Measurements from ENCODE around the gene UHRF1.
"Not testable (repeated sequence)": the region's sequence is repeated elsewhere in the genome, so short reads cannot be mapped to it uniquely, and the experiment has no call there.

Gene UHRF1

DNA sequence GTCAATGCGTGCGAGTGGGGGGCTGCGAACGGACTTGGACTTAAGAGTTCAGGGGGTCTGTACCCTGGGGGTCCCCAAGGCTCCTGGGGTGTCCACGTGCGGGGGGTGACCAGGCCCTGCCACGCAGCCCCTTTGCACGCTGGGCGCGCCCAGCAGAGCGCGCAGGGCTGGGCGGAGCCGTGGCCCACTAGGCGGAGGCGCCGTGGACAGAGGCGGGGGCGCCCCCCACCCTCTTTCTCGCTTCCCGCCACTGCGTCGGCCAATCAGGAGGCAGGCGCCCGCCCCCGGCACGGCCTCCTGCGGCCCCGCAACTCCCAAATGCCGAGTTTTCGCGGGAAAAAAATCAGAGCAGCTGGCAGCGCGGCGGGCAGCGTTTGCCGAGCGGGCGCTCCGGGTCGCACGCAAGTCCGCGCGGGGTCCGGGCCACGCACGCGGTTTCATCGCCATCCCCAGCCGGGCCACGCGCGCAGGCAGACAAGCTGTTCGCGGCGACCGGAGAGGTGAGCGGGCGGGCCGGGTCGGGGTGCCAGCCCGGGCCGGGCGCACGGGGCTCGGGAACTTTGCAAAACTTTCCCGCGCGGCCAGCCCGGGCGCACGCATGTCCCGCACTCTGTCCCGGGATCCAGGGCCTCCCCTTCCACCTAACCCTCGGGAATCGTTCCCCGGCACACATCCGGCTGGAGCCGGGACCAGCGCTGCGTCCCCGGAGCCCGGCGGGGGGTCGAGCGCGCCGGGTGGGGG lies at the start of gene UHRF1:
TSS of gene UHRF1 (plus strand) at position 346 of the 741 bp plus-strand sequence. CDS start 1,385 bp downstream, outside the sequence.
- FAIRE-seq: no peak

DNA sequence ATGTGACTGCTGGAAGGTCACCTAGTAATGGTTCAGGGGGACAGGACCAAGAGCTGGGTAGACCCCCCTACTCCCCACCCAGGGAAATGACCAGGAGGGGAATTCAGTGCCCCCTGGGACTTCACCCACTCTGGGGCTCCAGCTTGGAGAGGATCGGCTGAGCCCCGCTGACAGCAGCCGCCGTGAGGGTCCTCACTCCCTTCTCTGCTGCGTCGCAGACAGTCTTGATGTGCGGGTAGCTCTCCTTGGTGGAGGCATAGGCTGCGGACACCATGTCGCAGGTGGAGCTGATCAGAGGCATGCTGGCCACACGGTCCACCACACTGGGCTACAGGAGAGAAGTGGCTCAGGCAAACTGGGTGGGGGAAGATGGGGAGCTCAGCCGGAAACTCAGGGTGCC lies 49.6 kb upstream of the UHRF1 start:
- no peak for FAIRE-seq

- no peak for FAIRE-seq
Observed at GRCh38 chr19:4861147-4861546, 48.2 kb upstream of the UHRF1 start.

GRCh38 chr19:4866595-4867424 lies 42.5 kb upstream of the UHRF1 start:
- FAIRE-seq: no peak

DNA sequence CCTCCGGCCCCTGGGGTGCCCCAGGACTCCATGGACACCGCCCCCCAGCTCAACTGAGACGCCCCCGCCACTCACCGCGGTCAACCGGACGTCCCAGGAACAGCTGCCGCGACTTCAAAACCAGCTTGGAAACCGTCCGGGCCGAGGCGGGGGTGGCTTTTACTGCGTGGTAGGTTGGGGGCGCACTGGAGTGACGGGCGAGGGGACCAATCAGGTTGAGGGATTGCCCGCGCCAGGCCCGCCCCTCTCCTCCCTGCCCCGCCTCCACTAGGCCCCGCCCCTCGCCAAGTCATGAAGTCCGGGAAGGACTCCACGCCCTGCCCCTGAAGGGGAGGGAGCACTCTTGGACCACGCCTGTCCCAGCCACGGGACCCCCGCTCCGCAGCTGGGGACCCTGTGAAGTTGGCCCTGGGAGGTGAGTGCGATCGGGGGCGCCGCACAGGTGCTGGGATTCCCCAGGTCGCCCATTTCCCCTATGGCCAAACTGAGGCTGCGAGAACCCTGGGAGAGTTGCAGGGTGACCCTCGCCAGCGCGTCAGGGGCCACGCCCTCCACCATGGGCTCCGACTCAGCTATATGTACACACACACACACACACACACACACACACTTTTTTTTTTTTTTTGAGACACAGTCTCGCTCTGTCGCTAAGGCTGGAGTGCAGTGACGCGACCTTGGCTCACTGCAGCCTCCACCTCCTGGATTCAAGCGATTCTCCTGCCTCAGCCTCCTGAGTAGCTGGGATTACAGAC lies 41.6 kb upstream of the UHRF1 start, which contains the start of gene PLIN3:
TSS of gene PLIN3 (minus strand) at position 134 of the 752 bp plus-strand sequence. CDS start 6,273 bp downstream, outside the sequence.
- FAIRE-seq: peak; percentile 89

GRCh38 chr19:4868286-4868834 lies 40.9 kb upstream of the UHRF1 start:
- FAIRE-seq: no peak

DNA sequence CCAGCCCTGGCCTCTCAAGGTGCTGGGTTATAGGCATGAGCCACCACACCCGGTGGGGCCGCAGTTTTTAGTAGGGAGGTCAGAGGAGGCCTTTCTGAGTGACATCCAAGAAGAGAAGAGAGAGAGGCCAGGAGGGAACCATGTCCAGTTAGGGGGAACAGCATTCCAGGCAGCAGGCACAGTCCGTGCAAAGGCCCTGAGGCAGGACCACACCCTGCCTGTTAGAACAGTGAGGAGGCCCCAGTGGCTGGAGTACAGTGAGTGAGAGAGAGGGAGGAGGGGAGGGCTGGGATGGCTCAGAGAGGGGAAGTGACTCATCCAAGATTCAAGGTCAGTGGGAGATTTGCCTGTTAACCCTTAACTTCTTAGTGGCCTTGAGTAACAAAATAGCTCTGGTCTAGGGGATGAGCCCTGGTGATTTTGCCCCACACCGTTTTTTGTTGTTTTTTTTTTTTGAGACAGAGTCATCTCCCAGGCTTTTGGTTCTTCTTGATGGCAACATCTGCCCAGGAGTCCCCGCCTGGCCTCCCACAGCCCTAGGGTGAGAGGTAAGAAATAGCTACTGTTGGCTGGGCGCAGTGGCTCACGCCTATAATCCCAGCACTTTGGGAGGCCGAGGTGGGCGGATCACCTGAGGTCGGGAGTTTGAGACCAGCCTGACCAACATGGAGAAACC lies 39.1 kb upstream of the UHRF1 start:
- FAIRE-seq: no peak

GRCh38 chr19:4871711-4872110 lies 37.6 kb upstream of the UHRF1 start:
- FAIRE-seq: no peak

DNA sequence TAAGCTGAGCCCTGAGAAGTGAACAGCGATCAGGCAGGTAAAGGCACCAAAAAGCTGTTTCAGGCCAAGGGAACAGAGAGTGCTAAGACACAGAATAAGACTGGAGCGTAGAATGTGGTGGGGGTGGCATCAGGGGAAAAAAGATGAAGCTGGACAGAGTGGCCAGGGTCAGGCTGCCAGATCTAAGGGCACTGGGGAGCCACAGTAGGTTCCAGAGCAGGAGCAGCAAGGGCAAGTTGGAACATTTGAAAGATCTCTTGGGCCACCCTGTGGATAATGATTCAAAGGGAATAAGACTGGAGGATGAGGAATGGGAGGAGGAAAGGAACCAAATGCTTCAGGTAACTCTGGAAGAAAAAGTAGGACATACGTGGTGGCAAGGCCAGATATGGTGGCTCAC lies 35.4 kb upstream of the UHRF1 start:
- no peak for FAIRE-seq

- no peak for FAIRE-seq
Observed at GRCh38 chr19:4877753-4878490, 31.4 kb upstream of the UHRF1 start.

- FAIRE-seq: no peak
Observed at GRCh38 chr19:4878491-4878968, 30.8 kb upstream of the UHRF1 start.

DNA sequence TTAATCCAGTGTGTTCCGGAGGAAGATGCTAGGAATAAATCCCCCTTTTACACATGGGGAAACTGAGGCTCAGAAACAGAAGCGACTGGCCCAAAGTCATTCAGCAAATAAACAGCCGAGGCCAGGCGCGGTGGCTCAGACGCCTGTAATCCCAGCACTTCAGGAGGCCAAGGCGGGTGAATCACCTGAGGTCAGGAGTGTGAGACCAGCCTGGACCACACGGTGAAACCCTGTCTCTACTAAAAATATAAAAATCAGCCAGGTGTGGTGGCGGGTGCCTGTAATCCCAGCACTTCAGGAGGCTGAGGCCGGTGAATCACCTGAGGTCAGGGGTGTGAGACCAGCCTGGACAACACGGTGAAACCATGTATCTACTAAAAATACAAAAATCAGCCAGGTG lies 30.3 kb upstream of the UHRF1 start:
- FAIRE-seq: no peak

- not testable (repeated sequence) for FAIRE-seq
Observed at GRCh38 chr19:4882874-4883273, 26.4 kb upstream of the UHRF1 start.

GRCh38 chr19:4884993-4885392 lies 24.3 kb upstream of the UHRF1 start:
- FAIRE-seq: not testable (repeated sequence)

DNA sequence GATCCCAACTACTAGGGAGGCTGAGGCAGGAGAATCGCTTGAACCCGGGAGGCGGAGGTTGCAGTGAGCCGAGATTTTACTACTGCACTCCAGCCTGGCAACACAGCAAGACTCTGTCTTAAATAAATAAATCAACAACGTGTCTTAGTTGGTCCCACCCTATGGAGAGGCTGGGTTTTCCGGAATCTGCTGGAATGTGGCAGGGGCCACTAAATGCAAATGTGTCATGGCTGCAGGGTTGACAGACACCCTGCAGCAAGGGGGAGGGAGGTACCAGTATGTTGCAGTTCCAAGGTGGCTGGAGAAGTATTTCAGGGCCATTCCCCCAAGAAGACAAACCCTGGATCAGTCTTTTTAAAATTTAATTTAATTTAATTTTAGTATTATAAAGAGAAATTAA lies 21.5 kb upstream of the UHRF1 start:
- not testable (repeated sequence) for FAIRE-seq

- no peak for FAIRE-seq
Observed at GRCh38 chr19:4889034-4889815, 20.1 kb upstream of the UHRF1 start.

DNA sequence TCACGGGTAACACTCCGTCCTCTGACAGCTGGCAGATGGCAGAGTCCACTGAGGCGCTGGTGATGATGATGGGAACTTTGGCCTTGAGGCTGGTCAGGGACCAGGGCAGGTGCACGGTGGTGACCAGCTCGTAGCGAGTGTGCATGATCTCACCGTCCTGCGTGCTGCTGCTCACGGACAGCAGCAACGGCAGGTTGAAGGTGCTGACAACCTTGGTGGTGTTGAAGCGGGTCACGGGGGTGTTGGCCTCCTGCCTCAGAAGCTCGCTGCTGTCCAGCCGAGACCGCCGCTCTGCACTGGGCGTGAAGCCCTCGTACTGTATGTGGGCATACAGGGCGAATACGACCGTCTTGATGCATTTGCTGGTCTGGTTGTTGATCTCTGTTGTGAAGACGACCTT lies 18.2 kb upstream of the UHRF1 start:
- no peak for FAIRE-seq

DNA sequence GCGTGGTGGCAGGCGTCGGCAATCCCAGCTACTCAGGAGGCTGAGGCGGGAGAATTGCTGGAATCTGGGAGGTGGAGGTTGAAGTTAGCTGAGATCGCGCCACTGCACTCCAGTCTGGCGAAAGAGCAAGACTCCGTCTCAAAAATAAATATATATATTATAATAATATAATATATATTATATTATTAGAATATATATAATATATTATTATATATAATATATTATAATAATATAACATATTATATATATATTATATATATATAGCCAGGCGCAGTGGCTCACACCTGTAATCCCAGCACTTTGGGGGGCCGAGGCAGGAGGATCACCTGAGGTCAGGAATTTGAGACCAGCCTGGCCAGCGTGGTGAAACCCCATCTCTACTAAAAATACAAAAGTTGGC lies 16.3 kb upstream of the UHRF1 start:
- FAIRE-seq: not testable (repeated sequence)

DNA sequence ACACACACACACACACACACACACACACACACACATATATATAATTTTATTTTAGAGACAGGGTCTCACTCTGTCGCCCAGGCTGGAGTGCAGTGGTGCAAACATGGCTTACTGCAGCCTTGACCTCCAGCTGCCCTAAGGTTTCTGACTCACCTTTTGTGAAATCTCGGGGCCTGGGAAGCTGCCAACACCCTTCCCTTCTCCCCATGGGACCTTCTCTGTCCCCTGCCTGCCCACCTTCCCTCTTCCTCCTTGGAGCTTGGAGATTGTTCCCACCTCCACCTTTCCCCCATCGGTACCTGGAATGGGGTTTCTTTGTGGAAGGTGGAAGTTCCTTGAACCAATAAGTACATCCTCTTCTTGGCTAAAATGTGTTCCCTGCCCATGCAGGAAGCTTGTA lies 12.9 kb upstream of the UHRF1 start:
- FAIRE-seq: no peak

DNA sequence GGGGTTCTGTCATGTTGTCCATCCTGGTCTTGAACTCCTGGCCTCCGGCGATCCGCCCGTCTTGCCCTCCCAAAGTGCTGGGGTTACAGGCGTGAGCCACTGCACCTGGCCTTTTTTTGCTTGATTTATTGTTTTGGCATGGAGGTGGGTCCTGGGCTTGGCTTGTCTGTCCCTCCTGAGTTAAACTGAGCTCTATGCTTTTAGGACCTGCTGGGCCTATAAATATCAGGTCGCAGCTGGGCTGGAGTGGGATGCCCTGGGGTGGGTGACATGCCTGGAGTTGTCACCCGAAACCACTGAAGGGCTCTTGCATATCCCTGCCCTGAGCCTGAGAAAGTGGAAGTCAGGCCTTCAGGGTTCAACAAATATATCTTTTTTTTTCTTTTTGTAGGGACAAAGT lies 12.2 kb upstream of the UHRF1 start:
- no peak for FAIRE-seq

DNA sequence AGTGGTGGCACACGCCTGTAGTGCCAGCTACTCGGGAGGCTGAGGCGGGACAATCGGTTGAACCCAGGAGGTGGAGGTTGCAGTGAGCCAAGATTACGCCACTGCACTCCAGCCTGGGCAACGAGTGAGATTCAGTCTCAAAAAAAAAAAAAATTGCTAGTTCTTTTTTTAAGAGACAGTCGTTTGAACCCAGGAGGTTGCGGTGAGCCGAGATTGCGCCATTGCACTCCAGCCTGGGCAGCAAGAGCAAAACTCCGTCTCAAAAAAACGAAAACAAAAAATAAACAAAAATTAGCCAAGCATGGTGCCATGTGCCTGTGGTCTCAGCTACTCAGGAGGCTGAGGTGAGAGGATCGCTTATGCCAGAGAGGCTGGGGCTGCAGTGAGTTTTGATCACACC lies 8.4 kb upstream of the UHRF1 start:
- not testable (repeated sequence) for FAIRE-seq
